ENCODE measurements around the gene TTLL10. TPM values are rescaled to one million over a fixed set of nuclear protein-coding genes. Genes with fewer than 3 reads are reported as not detected.
"Not testable (repeated sequence)": the region's sequence is repeated elsewhere in the genome, so short reads cannot be mapped to it uniquely, and the experiment has no call there.

Gene TTLL10
- polyA plus RNA-seq, 10 donors = 0.13 to 0.50 (median 0.27) TPM; not detected in 3

DNA sequence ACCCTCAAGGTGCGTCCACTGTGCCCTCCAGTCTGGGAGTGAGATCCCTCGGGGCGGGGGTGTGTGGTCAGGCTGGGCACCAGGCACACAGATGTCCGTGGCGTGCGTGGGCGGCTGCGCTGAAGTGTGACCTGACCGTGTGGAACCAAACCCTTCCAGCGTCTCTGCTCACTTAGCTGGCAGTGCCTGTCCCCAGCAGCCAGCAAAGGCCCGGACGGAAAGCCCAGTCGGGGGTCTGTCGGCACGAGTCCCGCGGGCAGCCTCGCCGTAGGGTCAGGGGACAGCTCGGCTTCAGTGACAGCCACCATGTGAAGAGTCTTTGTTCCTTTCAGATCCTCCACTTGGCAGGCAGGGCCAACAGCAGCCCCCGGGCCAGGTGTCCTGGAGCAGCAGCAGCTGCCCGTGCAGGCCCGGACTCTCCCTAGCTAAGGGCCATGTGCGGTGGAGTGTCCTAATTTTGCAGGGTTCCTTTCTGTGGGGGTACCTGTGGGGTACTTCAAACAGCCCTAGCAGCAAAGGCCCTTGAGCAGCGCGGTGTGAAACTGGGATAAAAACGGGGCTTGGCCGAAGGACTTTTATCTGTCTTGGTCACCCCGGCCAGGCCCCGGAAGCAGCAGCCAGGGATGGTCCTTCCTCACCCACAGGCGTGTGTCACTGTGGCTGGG, 11.6 kb downstream of the TTLL10 start:
- DNase-seq = peak in 1 of 3 donors; percentile 29

DNA sequence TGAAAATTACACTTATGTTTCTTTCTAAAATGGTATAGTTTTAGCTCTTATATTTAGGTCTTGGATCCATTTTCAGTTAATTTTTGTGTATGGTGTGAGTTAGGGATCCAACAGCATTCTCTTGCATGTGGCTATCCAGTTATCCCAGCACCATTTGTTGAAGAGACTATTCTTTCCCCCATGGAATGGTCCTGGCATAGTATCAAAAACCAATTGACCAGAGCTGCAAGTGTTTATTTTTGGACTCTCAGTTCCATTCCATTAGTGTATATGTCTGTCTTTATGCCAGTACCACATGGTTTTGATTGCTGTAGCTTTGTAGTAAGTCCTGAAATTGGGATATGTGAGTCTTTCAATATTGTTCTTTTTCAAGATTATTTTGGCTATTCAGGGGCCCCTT, 14.3 kb downstream of the TTLL10 start:
- no peak for DNase-seq

DNA sequence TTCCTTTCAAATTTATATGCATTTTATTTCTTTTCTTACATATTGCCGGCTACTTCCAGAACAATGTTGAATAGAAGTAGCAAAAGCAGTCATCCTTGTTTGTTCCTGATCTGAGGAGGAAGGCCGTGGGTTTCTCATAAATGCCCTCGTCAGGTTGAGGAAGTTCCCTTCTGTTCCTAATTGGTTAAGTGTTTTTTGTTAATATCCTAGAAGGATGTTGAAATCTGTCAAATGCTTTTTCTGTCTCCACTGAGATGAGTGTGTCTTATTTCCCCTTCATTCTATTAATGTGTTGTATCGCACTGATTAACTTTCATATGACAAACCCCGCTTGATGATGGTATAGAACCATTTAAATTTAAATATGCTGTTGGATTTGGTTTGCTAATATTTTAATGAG, 15.4 kb downstream of the TTLL10 start:
- no peak for DNase-seq

- DNase-seq = no peak
Observed at GRCh38 chr1:1191734-1192133, 18.1 kb downstream of the TTLL10 start.

DNA sequence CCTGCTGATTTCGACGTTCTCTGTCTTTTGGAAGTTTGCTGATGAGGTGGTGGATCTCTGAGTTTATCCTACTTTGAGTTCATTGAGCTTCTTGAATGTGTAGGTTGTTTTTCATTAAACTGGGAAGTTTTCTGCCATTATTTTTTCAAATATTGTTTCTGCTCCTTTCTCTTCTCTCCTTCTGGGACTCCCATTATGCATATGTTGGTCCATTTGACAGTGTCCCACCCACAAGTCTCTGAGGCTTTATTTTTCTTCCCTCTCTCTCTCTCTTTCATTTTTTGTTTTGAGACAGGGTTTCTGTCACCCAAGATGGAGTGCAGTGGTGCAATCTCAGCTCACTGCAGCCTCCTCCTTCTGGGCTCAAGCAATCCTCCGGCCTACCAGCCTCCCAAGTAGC, 21.0 kb downstream of the TTLL10 start:
- DNase-seq = no peak

DNA sequence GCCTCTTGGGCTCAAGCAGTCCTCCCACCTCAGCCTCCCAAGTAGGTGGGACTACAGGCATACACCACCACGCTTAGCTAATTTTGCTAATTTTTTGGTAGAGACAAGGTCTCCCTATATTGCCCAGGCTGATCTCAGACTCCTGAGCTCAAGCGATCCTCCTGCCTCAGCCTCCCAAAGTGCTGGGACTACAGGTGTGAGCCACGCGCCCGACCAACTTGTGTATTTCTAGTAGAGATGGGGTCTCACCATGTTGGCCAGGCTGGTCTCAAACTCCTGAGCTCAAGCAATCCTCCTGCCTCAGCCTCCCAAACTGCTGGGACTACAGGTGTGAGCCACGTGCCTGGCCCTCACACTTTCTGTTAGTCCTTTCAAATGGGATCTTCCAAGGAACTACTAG, 22.0 kb downstream of the TTLL10 start:
- DNase-seq = not testable (repeated sequence)

DNA sequence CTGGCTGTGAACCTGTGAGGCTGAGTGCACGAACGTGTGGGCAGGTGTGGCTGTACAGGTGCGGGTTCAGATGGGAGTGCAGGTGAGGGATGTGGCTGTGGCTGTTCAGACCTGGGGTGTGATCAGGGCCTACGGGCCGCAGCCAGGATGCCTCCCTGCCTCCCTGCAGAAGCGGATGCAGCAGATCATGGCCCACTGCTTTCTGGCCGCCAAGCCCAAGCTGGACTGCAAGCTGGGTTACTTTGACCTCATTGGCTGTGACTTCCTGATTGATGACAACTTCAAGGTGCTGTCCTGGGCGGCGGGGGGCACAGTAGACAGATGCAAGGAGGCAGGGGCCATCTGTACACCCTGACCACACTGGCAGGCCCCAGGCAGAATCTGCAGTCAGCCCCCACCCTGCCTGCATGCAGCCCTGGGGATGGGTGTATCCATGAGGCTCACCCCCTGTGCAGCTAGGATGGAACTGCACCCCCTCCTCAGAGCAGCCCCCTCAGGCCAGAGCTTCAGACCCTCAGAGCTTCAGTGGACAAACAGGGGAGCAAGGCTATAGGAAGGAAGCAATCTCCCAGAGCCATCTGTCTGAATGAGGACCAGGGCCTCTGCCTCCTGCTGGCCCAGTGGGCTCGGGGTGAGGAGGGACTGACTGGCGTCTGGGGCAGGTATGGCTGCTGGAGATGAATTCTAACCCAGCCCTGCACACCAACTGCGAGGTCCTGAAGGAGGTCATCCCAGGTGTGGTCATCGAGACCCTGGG, 22.9 kb downstream of the TTLL10 start:
- DNase-seq = no peak

DNA sequence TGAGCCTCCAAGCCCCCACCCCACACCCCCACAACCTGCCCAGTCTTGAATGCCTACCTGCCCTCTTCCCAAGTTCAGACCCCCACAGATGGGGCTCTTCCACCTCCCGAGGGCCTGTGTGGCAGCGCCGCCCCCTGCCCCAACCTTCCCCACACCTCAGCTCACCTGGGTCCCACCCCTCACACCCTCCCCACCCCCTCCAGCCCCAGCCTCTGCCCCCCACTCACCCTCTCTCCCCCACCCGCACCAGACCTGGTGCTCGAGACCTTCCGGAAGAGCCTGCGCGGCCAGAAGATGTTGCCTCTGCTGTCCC, 23.5 kb downstream of the TTLL10 start:
- no peak for DNase-seq

DNA sequence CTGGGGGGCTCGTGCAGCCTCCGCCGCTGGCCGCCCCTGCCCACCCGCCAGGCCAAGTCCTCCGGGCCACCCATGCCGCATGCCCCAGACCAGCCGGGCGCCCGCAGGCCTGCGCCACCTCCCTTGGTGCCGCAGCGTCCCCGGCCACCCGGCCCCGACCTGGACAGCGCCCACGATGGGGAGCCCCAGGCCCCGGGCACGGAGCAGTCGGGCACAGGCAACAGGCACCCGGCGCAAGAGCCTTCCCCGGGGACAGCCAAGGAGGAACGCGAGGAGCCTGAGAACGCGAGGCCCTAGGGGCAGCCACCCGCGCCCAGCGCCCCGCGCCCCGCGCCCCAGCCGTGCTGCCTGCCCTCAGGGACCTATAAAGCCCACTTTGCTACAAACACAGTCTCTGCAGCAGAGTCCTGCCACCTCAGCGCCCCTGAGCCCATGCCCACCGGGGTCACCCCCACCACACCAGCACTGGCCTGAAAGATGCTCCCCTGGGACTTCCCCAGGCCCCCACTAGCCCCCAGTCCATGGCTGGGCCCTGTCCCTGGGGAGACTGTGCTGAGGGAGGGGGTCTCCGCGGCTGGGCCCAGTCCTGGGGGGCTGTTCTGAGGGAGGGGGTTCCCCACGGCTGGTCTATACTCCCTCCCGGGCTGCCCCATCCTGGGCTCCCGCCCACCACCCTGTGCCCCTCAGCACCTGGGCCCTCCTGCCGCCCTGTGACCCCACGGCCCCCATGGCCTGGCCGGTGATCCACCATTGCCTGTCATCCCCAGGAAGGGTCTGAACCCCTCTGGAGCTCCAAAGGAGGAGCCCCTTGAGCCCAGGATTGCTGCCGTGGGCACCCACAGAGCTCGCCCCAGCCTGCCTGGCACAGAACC, 24.1 kb downstream of the TTLL10 start:
- no peak for DNase-seq

DNA sequence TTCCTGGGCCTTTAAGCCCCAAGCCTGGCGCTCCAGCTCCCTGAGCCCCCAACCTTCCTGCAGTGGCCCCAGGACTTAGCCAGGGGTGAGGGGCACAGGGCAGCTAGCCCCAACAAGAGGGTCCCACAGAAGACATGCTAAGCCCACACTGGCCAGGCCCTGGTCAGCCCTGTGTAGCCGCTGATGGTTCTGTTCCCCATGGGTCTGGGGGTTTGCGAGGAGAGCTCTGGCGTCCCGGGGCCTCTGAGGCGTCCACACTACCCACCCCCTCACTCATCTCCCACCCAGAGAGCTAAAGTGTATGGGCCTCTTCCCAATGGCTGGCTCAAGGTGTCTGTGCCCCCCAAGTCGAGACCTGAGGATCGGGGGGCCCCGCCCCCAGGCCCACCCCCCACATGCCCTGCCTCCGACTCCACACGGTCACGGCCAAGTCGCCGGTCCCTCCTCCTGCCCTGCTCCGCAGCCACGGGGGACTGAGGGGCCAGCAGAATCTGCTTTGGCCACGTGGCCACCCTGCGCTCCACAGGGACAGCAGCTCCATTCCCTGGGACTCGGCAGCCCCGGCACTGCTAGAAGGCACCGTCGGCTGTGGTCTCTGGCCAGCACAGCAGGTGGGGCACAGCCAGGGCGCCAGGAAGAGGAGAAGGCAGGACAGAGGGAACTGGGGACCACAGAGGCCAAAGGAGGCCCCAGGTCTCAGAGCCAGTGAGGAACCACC, 24.9 kb downstream of the TTLL10 start:
- DNase-seq = no peak

GRCh38 chr1:1199141-1199960, 25.7 kb downstream of the TTLL10 start:
- DNase-seq = no peak

- DNase-seq = no peak
Observed at GRCh38 chr1:1199961-1200875, 26.5 kb downstream of the TTLL10 start.

DNA sequence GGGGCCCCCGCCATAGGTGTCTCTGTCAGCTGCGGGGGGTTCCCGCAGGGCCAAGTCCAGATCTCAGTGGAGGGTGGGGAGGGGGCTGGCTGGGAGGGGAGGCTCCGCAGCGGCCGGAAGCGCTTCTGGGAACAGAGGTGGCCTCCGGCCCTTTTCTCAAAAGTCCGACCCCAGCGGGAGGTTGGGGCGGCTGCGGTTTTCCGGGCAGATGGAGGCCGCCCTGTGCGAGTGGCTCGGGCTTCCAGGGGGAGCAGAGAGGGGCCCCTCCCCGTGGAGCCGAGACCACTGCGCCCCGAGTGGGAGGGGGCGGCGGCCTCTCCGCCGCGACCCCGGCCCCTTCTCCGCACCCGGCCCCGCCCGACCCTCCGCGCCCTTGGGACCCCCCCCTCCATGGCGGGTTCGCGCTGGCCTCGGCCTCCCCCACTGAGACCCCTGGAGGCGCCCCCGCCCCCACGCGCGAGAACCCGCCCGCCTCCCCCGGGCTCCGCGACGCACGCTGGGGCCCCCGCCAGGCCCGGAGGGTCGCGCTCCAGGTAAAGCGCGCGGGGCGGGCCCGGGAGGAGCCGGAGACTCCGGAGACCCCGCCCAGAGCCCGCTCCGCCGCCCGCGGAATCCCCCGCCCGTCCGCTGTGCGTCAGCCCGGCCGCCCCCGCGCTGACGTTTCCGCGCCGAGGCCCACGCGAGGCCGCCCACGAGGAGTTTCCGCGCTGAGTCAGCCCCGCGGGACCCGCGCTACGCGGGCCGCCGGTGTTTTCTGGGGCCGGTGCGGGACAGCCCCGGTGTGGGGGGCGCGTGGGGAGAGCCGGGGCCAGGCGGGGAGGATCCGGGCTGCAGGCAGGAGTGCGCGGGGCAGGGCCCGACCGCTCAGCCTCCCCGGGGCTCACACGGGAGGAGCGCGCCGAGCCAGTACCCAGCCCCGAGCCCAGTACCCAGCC, 27.5 kb downstream of the TTLL10 start:
- DNase-seq = peak in 2 of 3 donors; percentile 71 to 78

DNA sequence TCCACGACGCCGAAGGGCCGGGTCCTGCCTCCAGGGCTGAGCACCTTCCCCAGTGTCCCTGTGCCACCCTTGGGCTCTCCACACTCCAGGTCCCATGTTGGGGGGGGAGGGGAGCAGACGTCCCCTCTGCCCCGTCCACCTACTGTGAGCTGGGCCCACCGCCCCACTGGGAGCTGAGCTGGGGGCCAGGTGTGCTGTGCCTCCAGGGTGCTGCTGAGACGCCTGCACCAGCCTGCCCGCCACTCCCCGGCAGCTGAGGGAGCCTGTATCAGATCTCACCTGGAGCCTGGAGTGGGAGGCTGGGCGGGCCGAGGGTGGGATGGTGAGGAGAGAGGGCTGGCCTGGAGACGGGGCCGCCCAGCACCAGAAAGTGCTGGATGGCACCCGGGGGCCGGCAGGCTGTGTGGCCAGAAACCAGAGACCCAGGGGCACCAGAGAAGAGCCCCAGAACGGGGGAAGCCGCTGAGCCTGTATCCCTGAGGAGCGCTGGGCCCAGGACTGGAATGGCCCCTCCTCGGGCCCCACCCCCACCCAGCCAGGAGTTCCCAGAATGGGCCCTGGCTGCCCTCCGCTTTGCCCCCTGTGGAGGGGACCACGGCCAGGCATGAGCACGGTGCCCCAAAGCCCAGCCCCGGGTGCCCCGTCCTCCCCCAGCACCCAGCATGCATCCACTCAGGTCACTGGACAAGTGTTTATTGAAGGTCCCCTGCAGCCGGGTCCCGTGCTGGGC, 29.3 kb downstream of the TTLL10 start:
- DNase-seq = no peak

GRCh38 chr1:1203561-1204424, 30.1 kb downstream of the TTLL10 start:
- peak in 1 of 3 donors; percentile 59 for DNase-seq

- no peak for DNase-seq
Observed at GRCh38 chr1:1204425-1204920, 30.8 kb downstream of the TTLL10 start.
